SK-N-SH treated with all-trans-retinoic acid at 6 μM for 48 hours (cell line): ENCODE results near the gene ABCD3.
A peak's percentile ranks its signal among the peaks of the same experiment; 100 is the strongest.

Source experiments
- ATAC-seq: fragments of 200-7000 bp; cut with Tn5 transposase; 3 replicates; pipeline ENCODE4 v1.9.1; 2020; ENCODE audit warnings: mild to moderate bottlenecking, moderate library complexity
- ARNTL ChIP-seq: fragments of 450-650 bp; formaldehyde crosslinking; IDR thresholded peaks from 2 replicates; pipeline ENCODE4 v1.5.0; 2020; ENCODE audit warnings: low read depth, mild to moderate bottlenecking, moderate library complexity, borderline replicate concordance
- BACH2 ChIP-seq: fragments of 250-450 bp; sonication (Bioruptor Pico); IDR thresholded peaks from 2 replicates; pipeline ENCODE4 v1.9.0; 2021; ENCODE audit warnings: mild to moderate bottlenecking, borderline replicate concordance
- CREB5 ChIP-seq: fragments of 250-450 bp; sonication (Bioruptor Pico); IDR thresholded peaks from 2 replicates; pipeline ENCODE4 v1.5.1; 2020; ENCODE audit warnings: low read depth, mild to moderate bottlenecking, moderate library complexity
- CSDC2 ChIP-seq: fragments of 250-450 bp; sonication (Bioruptor Pico); IDR thresholded peaks from 2 replicates; pipeline ENCODE4 v1.5.0; 2020; ENCODE audit warnings: mild to moderate bottlenecking, moderate library complexity
- ESRRG ChIP-seq: fragments of 250-450 bp; sonication (Bioruptor Pico); IDR thresholded peaks from 2 replicates; pipeline ENCODE4 v1.6.1; 2021; ENCODE audit warnings: mild to moderate bottlenecking
- OSR1 ChIP-seq: fragments of 250-450 bp; sonication (Bioruptor Pico); IDR thresholded peaks from 2 replicates; pipeline ENCODE4 v1.8.0; 2022; ENCODE audit warnings: moderate library complexity, mild to moderate bottlenecking, inconsistent platforms
- POU6F1 ChIP-seq: fragments of 250-450 bp; sonication (Bioruptor Pico); IDR thresholded peaks from 2 replicates; pipeline ENCODE4 v1.8.0; 2021; ENCODE audit warnings: low read depth, mild to moderate bottlenecking, moderate library complexity, borderline replicate concordance
- PPARA ChIP-seq: fragments of 250-450 bp; sonication (Bioruptor Pico); IDR thresholded peaks from 2 replicates; pipeline ENCODE4 v1.5.0; 2020; ENCODE audit warnings: mild to moderate bottlenecking, borderline replicate concordance
- RARB ChIP-seq: fragments of 250-450 bp; sonication (Bioruptor Pico); IDR thresholded peaks from 2 replicates; pipeline ENCODE4 v1.8.0; 2021; ENCODE audit warnings: mild to moderate bottlenecking, moderate library complexity
- SNAI2 ChIP-seq: fragments of 250-450 bp; sonication (Bioruptor Pico); IDR thresholded peaks from 2 replicates; pipeline ENCODE4 v1.5.0; 2020; ENCODE audit warnings: mild to moderate bottlenecking, moderate library complexity
- TCF4 ChIP-seq: fragments of 250-450 bp; sonication (Bioruptor Pico); IDR thresholded peaks from 2 replicates; pipeline ENCODE4 v1.8.0; 2021; ENCODE audit warnings: mild to moderate bottlenecking, moderate library complexity, borderline replicate concordance
- TOX ChIP-seq: fragments of 250-450 bp; sonication (Bioruptor Pico); IDR thresholded peaks from 2 replicates; pipeline ENCODE4 v1.8.0; 2021; ENCODE audit warnings: mild to moderate bottlenecking, moderate library complexity, borderline replicate concordance
- TSHZ2 ChIP-seq: fragments of 250-450 bp; sonication (Bioruptor Pico); IDR thresholded peaks from 2 replicates; pipeline ENCODE4 v1.5.0; 2020; ENCODE audit warnings: mild to moderate bottlenecking, moderate library complexity
- ZFP3 ChIP-seq: fragments of 250-450 bp; sonication (Bioruptor Pico); IDR thresholded peaks from 2 replicates; pipeline ENCODE4 v1.5.0; 2020; ENCODE audit warnings: mild to moderate bottlenecking, moderate library complexity
- ZNF565 ChIP-seq: fragments of 450-650 bp; formaldehyde crosslinking; conservative IDR thresholded peaks from 2 replicates; pipeline ENCODE4 v1.5.0; 2020; ENCODE audit warnings: low read depth, mild to moderate bottlenecking, moderate library complexity
- ZNF70 ChIP-seq: fragments of 450-650 bp; formaldehyde crosslinking; IDR thresholded peaks from 2 replicates; pipeline ENCODE4 v1.5.0; 2020; ENCODE audit warnings: mild to moderate bottlenecking, moderate library complexity
- ZNF8 ChIP-seq: fragments of 450-650 bp; formaldehyde crosslinking; IDR thresholded peaks from 2 replicates; pipeline ENCODE4 v1.5.0; 2020; ENCODE audit warnings: mild to moderate bottlenecking, moderate library complexity

Gene ABCD3

GRCh38 chr1:94526152-94526980 is 108.2 kb downstream of the ABCD3 start (continued):
- TF ChIP-seq TSHZ2 (CRISPR knock-in tag): no peak
- no peak for TF ChIP-seq OSR1 (CRISPR knock-in tag)
- no peak for TF ChIP-seq CSDC2 (CRISPR knock-in tag)
- TF ChIP-seq ZNF70: no peak
- TF ChIP-seq ZNF565 (CRISPR knock-in tag): no peak

- ATAC-seq: peak; percentile 42
- TF ChIP-seq RARB (CRISPR knock-in tag) (no peak), ZNF70 (no peak), ZNF8 (CRISPR knock-in tag) (no peak), ZFP3 (no peak), ZNF565 (CRISPR knock-in tag) (no peak), SNAI2 (CRISPR knock-in tag) (no peak)
These were observed 109.3 kb downstream of the ABCD3 start for GRCh38 chr1:94527447-94528031.

- no peak for TF ChIP-seq SNAI2 (CRISPR knock-in tag)
- TF ChIP-seq ZNF565 (CRISPR knock-in tag): no peak
- TF ChIP-seq CREB5: no peak
- no peak for TF ChIP-seq OSR1 (CRISPR knock-in tag)
- TF ChIP-seq ZFP3: no peak
- no peak for TF ChIP-seq POU6F1 (CRISPR knock-in tag)
- no peak for TF ChIP-seq PPARA (CRISPR knock-in tag)
- no peak for TF ChIP-seq TCF4 (CRISPR knock-in tag)
- no peak for TF ChIP-seq CSDC2 (CRISPR knock-in tag)
- no peak for TF ChIP-seq ESRRG (CRISPR knock-in tag)
- no peak for TF ChIP-seq BACH2
- no peak for TF ChIP-seq ARNTL (CRISPR knock-in tag)
- no peak for TF ChIP-seq TOX
- no peak for TF ChIP-seq TSHZ2 (CRISPR knock-in tag)
- no peak for ATAC-seq
These were observed 110.1 kb downstream of the ABCD3 start for GRCh38 chr1:94528299-94528698.

GRCh38 chr1:94528826-94529225 is 110.6 kb downstream of the ABCD3 start:
- ATAC-seq: no peak
- TF ChIP-seq SNAI2 (CRISPR knock-in tag) (no peak), ZFP3 (no peak), POU6F1 (CRISPR knock-in tag) (no peak)
